Skeletal muscle satellite cell (primary cell): Measurements from ENCODE around the gene INPP4A. TPM values are rescaled to one million over a fixed set of nuclear protein-coding genes. Genes with fewer than 3 reads are reported as not detected.
"Not testable (repeated sequence)": the region's sequence is repeated elsewhere in the genome, so short reads cannot be mapped to it uniquely, and the experiment has no call there.

Experiments
- H3K27me3 ChIP-seq: 2 replicates; pipeline ENCODE4 v1.7.0; 2013; ENCODE audit warnings: low read length; ENCODE audit not compliant: control insufficient read depth, insufficient read depth
- H3K36me3 ChIP-seq: 2 replicates; pipeline ENCODE4 v1.7.0; 2013; ENCODE audit warnings: mild to moderate bottlenecking, control low read depth, low read length; ENCODE audit not compliant: insufficient read depth
- H3K4me1 ChIP-seq: 2 replicates; pipeline ENCODE4 v1.7.0; 2013; ENCODE audit warnings: low read length; ENCODE audit not compliant: control insufficient read depth, insufficient read depth
- H3K4me2 ChIP-seq: 2 replicates; pipeline ENCODE4 v1.7.0; 2013; ENCODE audit warnings: mild to moderate bottlenecking, low read length
- H3K4me3 ChIP-seq: 2 replicates; pipeline ENCODE4 v1.7.0; 2013; ENCODE audit warnings: low read length
- H3K9ac ChIP-seq: 2 replicates; pipeline ENCODE4 v1.7.0; 2013; ENCODE audit warnings: mild to moderate bottlenecking, low read depth, low read length, moderate library complexity
- H3K9me3 ChIP-seq: replicated peaks from 2 replicates; pipeline ENCODE4 v1.7.0; 2013; ENCODE audit warnings: mild to moderate bottlenecking, control low read depth, low read length
- total RNA-seq: library from RNA; depleted of rRNA; stranded (reverse); fragments of >200 nt; gene quantifications from 2 replicates; pipeline ENCODE4 v1.2.3, GENCODE V29; 2012; rRNA removed

INPP4A gene
- total RNA-seq, result 13.8 and 17.7 TPM in 2 replicates

- Histone ChIP-seq H3K9me3 (no peaks in the 10 kb centered on the region), H3K9ac (peak within 1 kb of the TSS; percentile 82), H3K4me1 (peaks cover 14% of the 10 kb centered on the region), H3K4me3 (peak within 1 kb of the TSS; percentile 97), H3K36me3 (no peaks in the 10 kb centered on the region), H3K4me2 (peak within 1 kb of the TSS; percentile 98), H3K27me3 (peaks cover 13% of the 10 kb centered on the region)
Measured at GRCh38 chr2:98444436-98445176, at the start of gene INPP4A. Gene INPP4A (plus strand): TSS chr2:98444858. CDS start chr2:98520049, 75,191 bp downstream.

- no peak overlapping the region for H3K4me3 ChIP-seq
- H3K27me3 ChIP-seq, result peaks cover 36% of the 10 kb centered on the region
- no peaks in the 10 kb centered on the region for H3K9me3 ChIP-seq
- H3K4me2 ChIP-seq, result no peak overlapping the region
- no peaks in the 10 kb centered on the region for H3K4me1 ChIP-seq
- no peak overlapping the region for H3K9ac ChIP-seq
- H3K36me3 ChIP-seq, result no peaks in the 10 kb centered on the region
Measured at GRCh38 chr2:98395977-98396376, 48.7 kb upstream of the INPP4A start.

- Histone ChIP-seq H3K36me3 (no peaks in the 10 kb centered on the region), H3K4me3 (no peak overlapping the region), H3K9me3 (no peaks in the 10 kb centered on the region), H3K9ac (no peak overlapping the region), H3K4me1 (no peaks in the 10 kb centered on the region), H3K4me2 (no peak overlapping the region), H3K27me3 (peaks cover 43% of the 10 kb centered on the region)
Measured at GRCh38 chr2:98396745-98397355, 47.8 kb upstream of the INPP4A start.

GRCh38 chr2:98399140-98399539 is 45.5 kb upstream of the INPP4A start:
- H3K36me3 ChIP-seq, result no peaks in the 10 kb centered on the region
- no peaks in the 10 kb centered on the region for H3K4me1 ChIP-seq
- peaks cover 63% of the 10 kb centered on the region for H3K27me3 ChIP-seq
- H3K9ac ChIP-seq, result no peak overlapping the region
- H3K4me3 ChIP-seq, result no peak overlapping the region
- no peaks in the 10 kb centered on the region for H3K9me3 ChIP-seq
- H3K4me2 ChIP-seq, result no peak overlapping the region

GRCh38 chr2:98403878-98404277 is 40.8 kb upstream of the INPP4A start:
- Histone ChIP-seq H3K27me3 (peaks cover 49% of the 10 kb centered on the region), H3K36me3 (no peaks in the 10 kb centered on the region)

GRCh38 chr2:98404556-98405250 is 40.0 kb upstream of the INPP4A start:
- no peak overlapping the region for H3K4me2 ChIP-seq
- peaks cover 46% of the 10 kb centered on the region for H3K27me3 ChIP-seq
- no peaks in the 10 kb centered on the region for H3K4me1 ChIP-seq
- H3K9ac ChIP-seq, result no peak overlapping the region
- no peaks in the 10 kb centered on the region for H3K36me3 ChIP-seq
- no peak overlapping the region for H3K4me3 ChIP-seq
- H3K9me3 ChIP-seq, result no peaks in the 10 kb centered on the region

More at GRCh38 chr2:98403878-98404277, 40.8 kb upstream of the INPP4A start:
- Histone ChIP-seq H3K9me3 (no peaks in the 10 kb centered on the region), H3K9ac (no peak overlapping the region), H3K4me2 (no peak overlapping the region), H3K4me1 (no peaks in the 10 kb centered on the region), H3K4me3 (no peak overlapping the region)

GRCh38 chr2:98405301-98405700 is 39.4 kb upstream of the INPP4A start:
- Histone ChIP-seq H3K27me3 (peaks cover 46% of the 10 kb centered on the region), H3K4me1 (no peaks in the 10 kb centered on the region), H3K9ac (no peak overlapping the region), H3K9me3 (no peaks in the 10 kb centered on the region), H3K4me3 (no peak overlapping the region), H3K4me2 (no peak overlapping the region), H3K36me3 (no peaks in the 10 kb centered on the region)

- H3K27me3 ChIP-seq, result peaks cover 24% of the 10 kb centered on the region
- H3K4me3 ChIP-seq, result no peak overlapping the region
- no peak overlapping the region for H3K4me2 ChIP-seq
- H3K9me3 ChIP-seq, result no peaks in the 10 kb centered on the region
- H3K36me3 ChIP-seq, result no peaks in the 10 kb centered on the region
- no peaks in the 10 kb centered on the region for H3K4me1 ChIP-seq
- H3K9ac ChIP-seq, result no peak overlapping the region
Measured at GRCh38 chr2:98408155-98408554, 36.5 kb upstream of the INPP4A start.

- H3K27me3 ChIP-seq, result peaks cover 21% of the 10 kb centered on the region
- H3K4me3 ChIP-seq, result no peak overlapping the region
- H3K4me2 ChIP-seq, result no peak overlapping the region
- H3K4me1 ChIP-seq, result no peaks in the 10 kb centered on the region
- H3K9ac ChIP-seq, result no peak overlapping the region
- no peaks in the 10 kb centered on the region for H3K9me3 ChIP-seq
- H3K36me3 ChIP-seq, result no peaks in the 10 kb centered on the region
Measured at GRCh38 chr2:98412751-98413458, 31.8 kb upstream of the INPP4A start.

- H3K27me3 ChIP-seq, result peaks cover 26% of the 10 kb centered on the region
- not testable (repeated sequence) for H3K36me3 ChIP-seq
Measured at GRCh38 chr2:98414246-98414645, 30.4 kb upstream of the INPP4A start.

GRCh38 chr2:98415719-98416248 is 28.9 kb upstream of the INPP4A start:
- H3K9ac ChIP-seq, H3K36me3 ChIP-seq, H3K4me1 ChIP-seq, H3K9me3 ChIP-seq, H3K4me3 ChIP-seq, H3K4me2 ChIP-seq: not testable (repeated sequence)
- peaks cover 27% of the 10 kb centered on the region for H3K27me3 ChIP-seq

More at GRCh38 chr2:98414246-98414645, 30.4 kb upstream of the INPP4A start:
- not testable (repeated sequence) for H3K4me2 ChIP-seq, H3K9ac ChIP-seq, H3K9me3 ChIP-seq, H3K4me1 ChIP-seq, H3K4me3 ChIP-seq
